Activated CD8-positive, alpha-beta memory T cell treated with anti-CD3 and anti-CD28 coated beads, Interleukin-2, amount 50 U/mL, for 48 hours (primary cell): Measurements from ENCODE around the gene NLRX1.
"Not testable (repeated sequence)": the region's sequence is repeated elsewhere in the genome, so short reads cannot be mapped to it uniquely, and the experiment has no call there.

Experiments used
- DNase-seq: peaks from one replicate; pipeline ENCODE4 v3.0.0-alpha.2; 2020

The NLRX1 gene

GRCh38 chr11:119185981-119186634, 17.6 kb downstream of the NLRX1 start:
- DNase-seq, result no peak

GRCh38 chr11:119187123-119187892, 18.8 kb downstream of the NLRX1 start:
- no peak for DNase-seq

- DNase-seq, result no peak
Measured at GRCh38 chr11:119188067-119188466, 19.5 kb downstream of the NLRX1 start.

GRCh38 chr11:119188887-119189286, 20.4 kb downstream of the NLRX1 start:
- DNase-seq, result no peak

GRCh38 chr11:119189393-119189792, 20.9 kb downstream of the NLRX1 start:
- DNase-seq, result no peak

GRCh38 chr11:119190531-119190930, 22.0 kb downstream of the NLRX1 start:
- DNase-seq, result no peak

- DNase-seq, result not testable (repeated sequence)
Measured at GRCh38 chr11:119191265-119191664, 22.7 kb downstream of the NLRX1 start.

GRCh38 chr11:119192111-119192510, 23.6 kb downstream of the NLRX1 start:
- DNase-seq, result no peak

- no peak for DNase-seq
Measured at GRCh38 chr11:119193001-119193400, 24.5 kb downstream of the NLRX1 start.

- no peak for DNase-seq
Measured at GRCh38 chr11:119193626-119194025, 25.1 kb downstream of the NLRX1 start.

GRCh38 chr11:119194811-119195440, 26.4 kb downstream of the NLRX1 start:
- no peak for DNase-seq

GRCh38 chr11:119195680-119196079, 27.2 kb downstream of the NLRX1 start:
- DNase-seq, result no peak

GRCh38 chr11:119196833-119197483, 28.4 kb downstream of the NLRX1 start:
- no peak for DNase-seq

- no peak for DNase-seq
Measured at GRCh38 chr11:119198925-119199324, 30.4 kb downstream of the NLRX1 start.

GRCh38 chr11:119201236-119201635, 32.7 kb downstream of the NLRX1 start:
- DNase-seq, result not testable (repeated sequence)

- DNase-seq, result no peak
Measured at GRCh38 chr11:119202554-119202953, 34.0 kb downstream of the NLRX1 start.

- no peak for DNase-seq
Measured at GRCh38 chr11:119204066-119204465, 35.5 kb downstream of the NLRX1 start.

- DNase-seq, result no peak
Measured at GRCh38 chr11:119205080-119205479, 36.6 kb downstream of the NLRX1 start.

GRCh38 chr11:119205574-119206510, 37.3 kb downstream of the NLRX1 start, which contains the start of gene CBL:
TSS of gene CBL (plus strand) at chr11:119206339. CDS start at chr11:119206418, 79 bp downstream.
- peak; percentile 100 for DNase-seq

GRCh38 chr11:119206511-119207414, 38.2 kb downstream of the NLRX1 start:
- peak; percentile 85 for DNase-seq

- DNase-seq, result no peak
Measured at GRCh38 chr11:119207415-119207960, 39.0 kb downstream of the NLRX1 start.
